ENCODE results near the gene OLFM2. TPM values are rescaled to one million over a fixed set of nuclear protein-coding genes. Genes with fewer than 3 reads are reported as not detected.

OLFM2 gene
- total RNA-seq, 1 donor from 2014 or later = 18.8 TPM

GRCh38 chr19:9912551-9913236 lies 23.6 kb downstream of the OLFM2 start:
- H3K4me3 ChIP-seq (ENCODE audit: low read length in 3 of 3) = no peak overlapping the region

GRCh38 chr19:9911524-9912185 lies 24.7 kb downstream of the OLFM2 start:
- Histone ChIP-seq H3K4me1 (ENCODE audit: control insufficient read depth in 3 of 3, insufficient read depth in 3 of 3, low read length in 3 of 3) (peaks cover 4 to 7% (median 4%) of the 10 kb centered on the region in 3 donors), H3K9me3 (ENCODE audit: control insufficient read depth in 3 of 3, low read length in 3 of 3) (no peaks in the 10 kb centered on the region), H3K9ac (ENCODE audit: low read depth in 1 of 3, low read length in 3 of 3) (no peak overlapping the region), H3K27ac (ENCODE audit: low read depth, low read length) (no peak overlapping the region), H3K36me3 (ENCODE audit: control insufficient read depth in 3 of 3, insufficient read depth in 3 of 3, low read length in 3 of 3) (no peaks in the 10 kb centered on the region), H3K27me3 (ENCODE audit: control insufficient read depth in 3 of 3, insufficient read depth in 3 of 3, low read length in 3 of 3) (peaks cover 27 to 33% (median 31%) of the 10 kb centered on the region in 3 donors), H3K4me3 (ENCODE audit: low read length in 3 of 3) (no peak overlapping the region)

More at GRCh38 chr19:9912551-9913236, 23.6 kb downstream of the OLFM2 start:
- Histone ChIP-seq H3K4me1 (ENCODE audit: control insufficient read depth in 3 of 3, insufficient read depth in 3 of 3, low read length in 3 of 3) (peaks cover 4 to 7% (median 4%) of the 10 kb centered on the region in 3 donors), H3K27me3 (ENCODE audit: control insufficient read depth in 3 of 3, insufficient read depth in 3 of 3, low read length in 3 of 3) (peaks cover 27 to 33% (median 31%) of the 10 kb centered on the region in 3 donors), H3K9ac (ENCODE audit: low read depth in 1 of 3, low read length in 3 of 3) (no peak overlapping the region), H3K36me3 (ENCODE audit: control insufficient read depth in 3 of 3, insufficient read depth in 3 of 3, low read length in 3 of 3) (no peaks in the 10 kb centered on the region), H3K9me3 (ENCODE audit: control insufficient read depth in 3 of 3, low read length in 3 of 3) (no peaks in the 10 kb centered on the region), H3K27ac (ENCODE audit: low read depth, low read length) (no peak overlapping the region)

GRCh38 chr19:9910625-9911024 lies 25.7 kb downstream of the OLFM2 start:
- H3K9me3 ChIP-seq (ENCODE audit: control insufficient read depth in 3 of 3, low read length in 3 of 3) = no peaks in the 10 kb centered on the region
- peaks cover 30 to 35% (median 35%) of the 10 kb centered on the region in 3 donors for H3K27me3 ChIP-seq (ENCODE audit: control insufficient read depth in 3 of 3, insufficient read depth in 3 of 3, low read length in 3 of 3)

DNA sequence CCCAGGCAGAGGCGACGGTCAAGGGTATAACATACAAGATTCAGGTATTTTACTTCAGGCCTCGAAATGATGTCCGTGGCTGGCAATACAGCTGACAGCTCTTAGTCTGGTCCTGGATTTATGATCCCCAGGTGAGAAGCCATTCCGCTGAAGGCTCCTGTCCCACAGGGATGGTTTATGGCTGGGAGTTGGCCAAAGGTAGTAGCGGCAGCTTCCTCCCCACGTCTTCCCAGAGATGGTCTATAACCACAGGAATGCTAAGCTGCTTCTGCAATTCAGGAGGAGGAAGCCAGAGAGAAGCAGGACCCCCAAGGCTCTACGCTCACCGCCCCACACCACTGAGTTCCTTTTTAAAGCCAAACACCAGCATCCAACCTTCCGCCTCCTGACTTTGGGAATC lies 27.1 kb downstream of the OLFM2 start:
- Histone ChIP-seq H3K36me3 (ENCODE audit: control insufficient read depth in 3 of 3, insufficient read depth in 3 of 3, low read length in 3 of 3) (no peaks in the 10 kb centered on the region), H3K27me3 (ENCODE audit: control insufficient read depth in 3 of 3, insufficient read depth in 3 of 3, low read length in 3 of 3) (peaks cover 29 to 30% (median 30%) of the 10 kb centered on the region in 3 donors), H3K4me1 (ENCODE audit: control insufficient read depth in 3 of 3, insufficient read depth in 3 of 3, low read length in 3 of 3) (peaks cover 2 to 7% (median 3%) of the 10 kb centered on the region in 3 donors)

More at GRCh38 chr19:9910625-9911024, 25.7 kb downstream of the OLFM2 start:
- H3K27ac ChIP-seq (ENCODE audit: low read depth, low read length) = no peak overlapping the region
- H3K9ac ChIP-seq (ENCODE audit: low read depth in 1 of 3, low read length in 3 of 3) = no peak overlapping the region
- H3K4me1 ChIP-seq (ENCODE audit: control insufficient read depth in 3 of 3, insufficient read depth in 3 of 3, low read length in 3 of 3) = peaks cover 4 to 7% (median 4%) of the 10 kb centered on the region in 3 donors
- H3K36me3 ChIP-seq (ENCODE audit: control insufficient read depth in 3 of 3, insufficient read depth in 3 of 3, low read length in 3 of 3) = no peaks in the 10 kb centered on the region
- no peak overlapping the region for H3K4me3 ChIP-seq (ENCODE audit: low read length in 3 of 3)

DNA sequence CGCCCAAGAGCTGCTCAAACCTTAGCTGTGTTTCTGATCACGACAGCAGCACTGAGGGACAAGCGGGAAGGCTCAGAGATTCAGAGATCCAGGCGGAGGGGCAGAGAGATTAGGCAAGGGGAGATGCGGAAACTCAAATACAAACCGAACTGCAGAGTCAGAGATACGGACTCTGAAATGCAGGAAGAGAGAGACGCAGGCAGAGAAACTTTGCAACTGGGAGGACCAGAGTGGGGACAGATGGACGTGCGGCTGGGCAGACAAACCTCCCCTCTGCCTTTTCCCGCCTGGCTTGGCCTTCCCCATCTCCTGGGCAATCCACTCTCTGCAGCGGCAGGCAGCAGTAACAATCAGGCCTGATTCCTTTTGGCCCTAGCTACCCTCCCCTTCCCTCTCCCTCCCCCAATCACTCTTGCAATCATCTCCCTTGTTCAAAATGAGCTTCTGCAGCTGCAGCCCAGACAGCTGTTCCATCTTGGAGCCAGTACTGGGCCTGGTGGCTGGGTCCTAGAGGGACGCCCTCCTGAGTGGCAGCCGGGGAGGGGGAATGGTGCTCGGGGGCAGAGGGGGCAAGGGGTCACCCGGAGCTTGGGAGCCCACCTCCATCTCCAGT lies 29.7 kb downstream of the OLFM2 start:
- H3K9me3 ChIP-seq (ENCODE audit: control insufficient read depth in 3 of 3, low read length in 3 of 3) = no peaks in the 10 kb centered on the region
- H3K4me3 ChIP-seq (ENCODE audit: low read length in 3 of 3) = no peak overlapping the region
- no peaks in the 10 kb centered on the region for H3K4me1 ChIP-seq (ENCODE audit: control insufficient read depth in 3 of 3, insufficient read depth in 3 of 3, low read length in 3 of 3)
- no peaks in the 10 kb centered on the region for H3K36me3 ChIP-seq (ENCODE audit: control insufficient read depth in 3 of 3, insufficient read depth in 3 of 3, low read length in 3 of 3)
- no peak overlapping the region for H3K27ac ChIP-seq (ENCODE audit: low read depth, low read length)
- no peak overlapping the region for H3K9ac ChIP-seq (ENCODE audit: low read depth in 1 of 3, low read length in 3 of 3)
- peaks cover 8 to 15% (median 12%) of the 10 kb centered on the region in 3 donors for H3K27me3 ChIP-seq (ENCODE audit: control insufficient read depth in 3 of 3, insufficient read depth in 3 of 3, low read length in 3 of 3)

More for the DNA sequence above, 27.1 kb downstream of the OLFM2 start:
- no peak overlapping the region for H3K9ac ChIP-seq (ENCODE audit: low read depth in 1 of 3, low read length in 3 of 3)
- H3K9me3 ChIP-seq (ENCODE audit: control insufficient read depth in 3 of 3, low read length in 3 of 3) = no peaks in the 10 kb centered on the region
- no peak overlapping the region for H3K4me3 ChIP-seq (ENCODE audit: low read length in 3 of 3)
- H3K27ac ChIP-seq (ENCODE audit: low read depth, low read length) = no peak overlapping the region

- H3K27me3 ChIP-seq (ENCODE audit: control insufficient read depth in 3 of 3, insufficient read depth in 3 of 3, low read length in 3 of 3) = peaks cover 4 to 9% (median 6%) of the 10 kb centered on the region in 3 donors
- H3K9me3 ChIP-seq (ENCODE audit: control insufficient read depth in 3 of 3, low read length in 3 of 3) = no peaks in the 10 kb centered on the region
- H3K4me1 ChIP-seq (ENCODE audit: control insufficient read depth in 3 of 3, insufficient read depth in 3 of 3, low read length in 3 of 3) = no peaks in the 10 kb centered on the region
- H3K36me3 ChIP-seq (ENCODE audit: control insufficient read depth in 3 of 3, insufficient read depth in 3 of 3, low read length in 3 of 3) = no peaks in the 10 kb centered on the region
- no peak overlapping the region for H3K4me3 ChIP-seq (ENCODE audit: low read length in 3 of 3)
- no peak overlapping the region for H3K27ac ChIP-seq (ENCODE audit: low read depth, low read length)
- H3K9ac ChIP-seq (ENCODE audit: low read depth in 1 of 3, low read length in 3 of 3) = no peak overlapping the region
Observed at GRCh38 chr19:9903336-9903735, 33.0 kb downstream of the OLFM2 start.

GRCh38 chr19:9901642-9902041 lies 34.7 kb downstream of the OLFM2 start:
- no peaks in the 10 kb centered on the region for H3K36me3 ChIP-seq (ENCODE audit: control insufficient read depth in 3 of 3, insufficient read depth in 3 of 3, low read length in 3 of 3)
- H3K4me3 ChIP-seq (ENCODE audit: low read length in 3 of 3) = no peak overlapping the region
- H3K9me3 ChIP-seq (ENCODE audit: control insufficient read depth in 3 of 3, low read length in 3 of 3) = no peaks in the 10 kb centered on the region
- H3K27me3 ChIP-seq (ENCODE audit: control insufficient read depth in 3 of 3, insufficient read depth in 3 of 3, low read length in 3 of 3) = peaks cover 4 to 9% (median 6%) of the 10 kb centered on the region in 3 donors
- no peak overlapping the region for H3K27ac ChIP-seq (ENCODE audit: low read depth, low read length)
- no peaks in the 10 kb centered on the region for H3K4me1 ChIP-seq (ENCODE audit: control insufficient read depth in 3 of 3, insufficient read depth in 3 of 3, low read length in 3 of 3)
- H3K9ac ChIP-seq (ENCODE audit: low read depth in 1 of 3, low read length in 3 of 3) = no peak overlapping the region

DNA sequence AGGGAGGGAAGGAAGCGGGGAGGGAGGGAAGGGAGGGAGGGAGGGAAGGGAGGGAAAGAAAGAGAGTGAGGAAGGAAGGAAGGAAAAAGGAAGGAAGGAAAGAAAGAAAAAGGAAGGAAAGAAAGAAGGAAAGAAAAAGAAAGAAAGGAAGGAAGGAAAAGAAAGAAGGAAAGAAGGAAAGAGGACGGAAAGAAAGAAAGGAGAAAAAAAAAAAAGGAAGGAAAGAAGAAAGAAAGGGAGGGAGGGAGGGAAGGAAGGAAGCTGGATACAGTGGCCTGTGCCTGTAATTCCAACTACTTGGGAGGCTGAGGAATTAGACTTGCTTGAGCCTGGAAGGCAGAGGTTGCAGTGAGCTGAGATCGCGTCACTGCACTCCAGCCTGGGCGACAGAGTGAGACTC lies 35.3 kb downstream of the OLFM2 start:
- H3K4me1 ChIP-seq (ENCODE audit: control insufficient read depth in 3 of 3, insufficient read depth in 3 of 3, low read length in 3 of 3) = no peaks in the 10 kb centered on the region
- H3K9ac ChIP-seq (ENCODE audit: low read depth in 1 of 3, low read length in 3 of 3) = no peak overlapping the region
- no peaks in the 10 kb centered on the region for H3K36me3 ChIP-seq (ENCODE audit: control insufficient read depth in 3 of 3, insufficient read depth in 3 of 3, low read length in 3 of 3)
- H3K9me3 ChIP-seq (ENCODE audit: control insufficient read depth in 3 of 3, low read length in 3 of 3) = no peaks in the 10 kb centered on the region
- H3K27ac ChIP-seq (ENCODE audit: low read depth, low read length) = no peak overlapping the region
- H3K4me3 ChIP-seq (ENCODE audit: low read length in 3 of 3) = no peak overlapping the region
- peaks cover 4 to 9% (median 6%) of the 10 kb centered on the region in 3 donors for H3K27me3 ChIP-seq (ENCODE audit: control insufficient read depth in 3 of 3, insufficient read depth in 3 of 3, low read length in 3 of 3)

DNA sequence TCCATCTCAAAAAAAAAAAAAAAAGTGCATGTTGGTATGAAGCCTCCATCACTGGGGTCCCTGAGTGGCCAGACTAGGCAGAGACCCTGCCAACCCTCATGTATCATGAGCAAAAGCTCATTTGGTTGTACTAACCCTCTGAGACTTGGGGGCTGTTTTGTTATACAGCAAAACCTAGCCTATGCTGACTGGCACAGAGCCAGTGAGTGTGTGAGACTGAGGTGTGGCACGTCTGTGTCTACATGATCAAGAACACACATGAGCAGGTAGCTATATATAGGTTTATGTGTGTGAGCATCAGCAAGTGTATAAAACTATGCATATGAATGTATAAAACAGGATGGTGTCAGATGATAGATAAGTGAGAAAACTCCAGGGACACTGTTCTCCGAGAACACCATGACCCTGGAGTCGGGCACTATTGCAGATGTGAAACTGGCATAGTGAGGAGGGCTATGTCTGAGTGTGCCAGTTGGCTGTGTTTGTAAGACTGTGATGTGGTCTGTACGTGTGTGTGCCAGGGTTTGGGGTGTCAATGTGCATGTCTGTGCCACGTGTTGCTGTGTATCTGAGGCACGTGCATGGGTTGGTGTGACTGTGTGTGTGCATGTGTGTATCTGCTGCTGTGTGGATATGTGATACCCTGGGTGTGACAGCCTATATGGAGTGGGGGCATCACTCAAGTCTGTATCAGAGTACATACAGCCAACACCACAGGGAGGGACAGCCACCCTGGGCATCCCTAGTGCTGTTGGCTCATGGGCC lies 44.5 kb downstream of the OLFM2 start:
- Histone ChIP-seq H3K9me3 (ENCODE audit: control insufficient read depth in 3 of 3, low read length in 3 of 3) (no peaks in the 10 kb centered on the region), H3K9ac (ENCODE audit: low read depth in 1 of 3, low read length in 3 of 3) (no peak overlapping the region), H3K4me3 (ENCODE audit: low read length in 3 of 3) (no peak overlapping the region), H3K27me3 (ENCODE audit: control insufficient read depth in 3 of 3, insufficient read depth in 3 of 3, low read length in 3 of 3) (peaks cover 0 to 4% (median 0%) of the 10 kb centered on the region in 3 donors), H3K4me1 (ENCODE audit: control insufficient read depth in 3 of 3, insufficient read depth in 3 of 3, low read length in 3 of 3) (no peaks in the 10 kb centered on the region), H3K36me3 (ENCODE audit: control insufficient read depth in 3 of 3, insufficient read depth in 3 of 3, low read length in 3 of 3) (no peaks in the 10 kb centered on the region), H3K27ac (ENCODE audit: low read depth, low read length) (no peak overlapping the region)

All from skeletal muscle tissue (tissue), 4 donors.